COLO668 (cell line): ENCODE results near the gene INPP5E.

Experiments used
- DNase-seq: peaks from one replicate; lab custom pipeline; 2025; ENCODE audit not compliant: unreplicated experiment; lab: John Stamatoyannopoulos, UW

The INPP5E gene

GRCh38 chr9:136473354-136473721, 33.7 kb upstream of the INPP5E start:
- DNase-seq, result no peak

- DNase-seq, result no peak
Measured at GRCh38 chr9:136472640-136473353, 33.2 kb upstream of the INPP5E start.

- no peak for DNase-seq
Measured at GRCh38 chr9:136471802-136472487, 32.3 kb upstream of the INPP5E start.

- no peak for DNase-seq
Measured at GRCh38 chr9:136470792-136471469, 31.3 kb upstream of the INPP5E start.

GRCh38 chr9:136470356-136470755, 30.7 kb upstream of the INPP5E start:
- DNase-seq, result no peak

- no peak for DNase-seq
Measured at GRCh38 chr9:136467766-136468165, 28.1 kb upstream of the INPP5E start.

- DNase-seq, result no peak
Measured at GRCh38 chr9:136466155-136466541, 26.5 kb upstream of the INPP5E start.

GRCh38 chr9:136465500-136466154, 26.0 kb upstream of the INPP5E start:
- no peak for DNase-seq

GRCh38 chr9:136464241-136464640, 24.6 kb upstream of the INPP5E start:
- no peak for DNase-seq

GRCh38 chr9:136463578-136463977, 23.9 kb upstream of the INPP5E start:
- no peak for DNase-seq

GRCh38 chr9:136462664-136463063, 23.0 kb upstream of the INPP5E start:
- DNase-seq, result no peak

- no peak for DNase-seq
Measured at GRCh38 chr9:136460772-136461325, 21.2 kb upstream of the INPP5E start.

- DNase-seq, result no peak
Measured at GRCh38 chr9:136459425-136459824, 19.8 kb upstream of the INPP5E start.

GRCh38 chr9:136457326-136457725, 17.7 kb upstream of the INPP5E start:
- no peak for DNase-seq

- DNase-seq, result no peak
Measured at GRCh38 chr9:136456258-136456657, 16.6 kb upstream of the INPP5E start.

- DNase-seq, result no peak
Measured at GRCh38 chr9:136455043-136456002, 15.7 kb upstream of the INPP5E start.

GRCh38 chr9:136454026-136454796, 14.6 kb upstream of the INPP5E start:
- no peak for DNase-seq

GRCh38 chr9:136453326-136453725, 13.7 kb upstream of the INPP5E start:
- DNase-seq, result no peak

GRCh38 chr9:136451221-136451877, 11.7 kb upstream of the INPP5E start:
- no peak for DNase-seq
